PC-9 (cell line): ENCODE data around the gene EVC2.

Source experiments
- EZH2 ChIP-seq: fragments of 200-600 bp; sonication (generic); IDR thresholded peaks from 2 replicates; pipeline ENCODE4 v1.8.0; 2017; ENCODE audit warnings: antibody characterized with exemption, low read depth
- TF ChIP-seq, protein P1 (sequence below): fragments of 200-600 bp; sonication (generic); conservative IDR thresholded peaks from 2 replicates; pipeline ENCODE4 v1.6.1; 2017; ENCODE audit warnings: mixed run types, antibody characterized with exemption, mild to moderate bottlenecking, moderate library complexity

DNA sequence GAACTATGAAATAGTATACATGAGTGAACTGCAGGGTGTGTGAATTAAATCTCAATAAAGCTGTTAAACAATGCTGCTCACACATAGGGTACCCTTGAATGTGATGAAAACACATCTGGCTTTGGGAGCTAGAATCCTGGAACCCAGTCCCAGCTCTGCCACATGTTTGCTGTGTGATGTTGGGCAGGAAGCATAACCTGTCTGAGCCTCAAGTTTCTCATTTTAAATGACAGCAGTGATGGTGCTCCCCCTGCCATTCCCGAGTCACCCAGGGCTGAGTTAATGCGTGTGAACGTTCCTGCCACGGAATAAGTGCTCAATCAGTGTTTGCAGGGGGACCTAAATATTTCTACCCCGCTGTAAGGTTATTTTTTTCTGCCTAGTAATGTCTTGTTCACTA lies 13.6 kb upstream of the EVC2 start:
- TF ChIP-seq, protein P1, sequence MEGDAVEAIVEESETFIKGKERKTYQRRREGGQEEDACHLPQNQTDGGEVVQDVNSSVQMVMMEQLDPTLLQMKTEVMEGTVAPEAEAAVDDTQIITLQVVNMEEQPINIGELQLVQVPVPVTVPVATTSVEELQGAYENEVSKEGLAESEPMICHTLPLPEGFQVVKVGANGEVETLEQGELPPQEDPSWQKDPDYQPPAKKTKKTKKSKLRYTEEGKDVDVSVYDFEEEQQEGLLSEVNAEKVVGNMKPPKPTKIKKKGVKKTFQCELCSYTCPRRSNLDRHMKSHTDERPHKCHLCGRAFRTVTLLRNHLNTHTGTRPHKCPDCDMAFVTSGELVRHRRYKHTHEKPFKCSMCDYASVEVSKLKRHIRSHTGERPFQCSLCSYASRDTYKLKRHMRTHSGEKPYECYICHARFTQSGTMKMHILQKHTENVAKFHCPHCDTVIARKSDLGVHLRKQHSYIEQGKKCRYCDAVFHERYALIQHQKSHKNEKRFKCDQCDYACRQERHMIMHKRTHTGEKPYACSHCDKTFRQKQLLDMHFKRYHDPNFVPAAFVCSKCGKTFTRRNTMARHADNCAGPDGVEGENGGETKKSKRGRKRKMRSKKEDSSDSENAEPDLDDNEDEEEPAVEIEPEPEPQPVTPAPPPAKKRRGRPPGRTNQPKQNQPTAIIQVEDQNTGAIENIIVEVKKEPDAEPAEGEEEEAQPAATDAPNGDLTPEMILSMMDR, result no peak
- TF ChIP-seq EZH2, result no peak
